GM19467 (cell line): ENCODE measurements around the gene FAM228A.
"Not testable (repeated sequence)": the region's sequence is repeated elsewhere in the genome, so short reads cannot be mapped to it uniquely, and the experiment has no call there.

Source experiments
- ATAC-seq: cut with Tn5 transposase; IDR thresholded peaks from one replicate; pipeline ENCODE4 v1.9.1; 2021; ENCODE audit warnings: mild to moderate bottlenecking, moderate library complexity; ENCODE audit not compliant: unreplicated experiment

The FAM228A gene

GRCh38 chr2:24174851-24175277 is at the start of gene FAM228A:
Gene FAM228A (plus strand): TSS chr2:24175053. CDS start chr2:24175481, 428 bp downstream.
- ATAC-seq: no peak

DNA sequence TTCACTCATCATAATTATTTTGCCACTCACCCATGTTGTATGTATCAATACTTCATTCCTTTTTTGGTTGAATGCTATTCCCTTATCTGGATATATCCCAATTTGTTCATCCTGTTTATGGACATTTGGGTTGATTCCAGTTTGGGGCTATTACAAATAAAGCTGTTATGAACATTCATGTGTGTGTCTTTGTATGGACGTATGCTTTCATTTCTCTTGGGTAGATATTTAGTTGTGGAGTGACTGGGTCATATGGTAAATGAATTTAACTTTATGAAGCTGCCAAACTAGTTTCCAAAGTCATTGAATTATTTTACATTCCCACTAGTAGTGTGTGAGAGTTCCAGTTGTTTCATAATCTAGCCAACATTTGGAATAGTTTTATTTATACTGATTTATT is 48.9 kb upstream of the FAM228A start:
- ATAC-seq: no peak

DNA sequence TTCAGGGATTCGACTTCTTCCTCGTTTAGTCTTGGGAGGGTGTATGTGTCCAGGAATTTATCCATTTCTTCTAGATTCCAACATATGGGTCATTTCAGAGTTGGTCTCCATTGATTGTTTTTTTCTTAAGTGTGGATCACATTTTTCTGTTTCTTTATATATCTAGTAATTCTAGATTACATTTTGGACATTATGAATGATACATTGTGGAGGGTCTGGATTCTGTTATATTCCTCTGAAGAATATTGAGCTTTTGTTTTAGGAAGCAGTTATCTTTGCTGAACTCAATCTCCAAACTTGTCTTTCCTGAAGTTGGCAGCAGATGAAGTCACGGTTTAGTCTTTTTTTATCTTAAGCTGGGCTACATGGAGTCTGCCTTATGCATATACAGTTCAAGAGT is 42.3 kb upstream of the FAM228A start:
- ATAC-seq: no peak

- ATAC-seq: not testable (repeated sequence)
These were observed 34.5 kb upstream of the FAM228A start for GRCh38 chr2:24140305-24140704.

DNA sequence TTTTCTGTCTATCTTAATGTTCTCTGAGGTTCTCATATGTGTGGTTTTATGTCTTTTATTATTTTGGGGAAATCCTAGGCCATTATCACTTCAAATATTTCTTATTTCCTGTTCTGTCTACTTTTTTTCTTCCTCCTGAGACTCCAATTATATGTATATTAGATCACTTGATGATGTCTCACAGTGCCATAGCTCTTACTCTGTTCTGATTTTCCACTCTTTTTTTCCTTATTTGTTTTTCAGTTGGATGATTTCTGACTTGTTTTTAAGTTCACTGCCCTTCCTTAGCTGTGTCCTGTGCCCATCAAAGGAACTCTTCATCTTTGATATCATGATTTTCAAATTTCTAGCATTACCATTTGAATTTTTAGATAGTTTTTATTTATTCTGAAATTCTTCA is 27.5 kb upstream of the FAM228A start:
- no peak for ATAC-seq

DNA sequence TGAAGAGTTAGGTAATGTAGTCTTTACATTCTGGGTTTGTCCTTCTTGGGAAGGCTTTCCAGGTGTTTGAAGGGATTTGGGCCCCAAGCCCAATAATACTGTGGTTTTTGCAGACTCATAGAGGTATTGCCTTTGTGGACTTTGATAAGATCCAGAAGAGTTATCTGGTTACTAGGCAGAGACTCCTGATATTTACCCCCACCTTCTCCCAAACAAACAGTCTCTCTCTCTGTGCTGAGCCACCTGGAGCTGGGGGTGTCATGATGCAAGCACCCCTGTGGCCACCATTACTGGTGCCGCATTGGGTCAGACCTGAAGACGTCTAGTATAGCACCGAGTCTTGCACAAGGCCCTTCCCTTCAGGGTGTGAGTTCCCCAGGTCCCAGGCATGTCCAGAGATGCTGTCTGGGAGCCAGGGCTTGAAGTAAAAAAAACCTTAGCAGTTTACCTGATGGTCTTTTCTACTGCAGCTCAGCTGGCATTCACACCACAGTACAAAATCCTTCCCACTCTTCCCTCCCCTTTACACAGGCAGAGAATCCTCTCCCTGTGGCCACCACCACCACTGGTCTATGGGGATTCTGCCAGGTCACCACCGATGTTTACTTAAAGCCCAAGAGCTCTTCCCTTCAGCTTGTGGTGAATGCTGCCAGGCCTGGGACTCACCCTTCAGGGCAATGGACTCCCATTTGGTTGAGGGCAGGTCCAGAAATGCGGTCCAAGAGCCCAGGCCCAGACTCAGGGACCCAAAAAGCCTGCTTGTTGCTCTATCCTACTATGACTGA is 22.2 kb upstream of the FAM228A start:
- no peak for ATAC-seq

- ATAC-seq: no peak
These were observed 21.4 kb upstream of the FAM228A start for GRCh38 chr2:24153478-24153877.

- ATAC-seq: no peak
These were observed 16.7 kb upstream of the FAM228A start for GRCh38 chr2:24158131-24158530.

DNA sequence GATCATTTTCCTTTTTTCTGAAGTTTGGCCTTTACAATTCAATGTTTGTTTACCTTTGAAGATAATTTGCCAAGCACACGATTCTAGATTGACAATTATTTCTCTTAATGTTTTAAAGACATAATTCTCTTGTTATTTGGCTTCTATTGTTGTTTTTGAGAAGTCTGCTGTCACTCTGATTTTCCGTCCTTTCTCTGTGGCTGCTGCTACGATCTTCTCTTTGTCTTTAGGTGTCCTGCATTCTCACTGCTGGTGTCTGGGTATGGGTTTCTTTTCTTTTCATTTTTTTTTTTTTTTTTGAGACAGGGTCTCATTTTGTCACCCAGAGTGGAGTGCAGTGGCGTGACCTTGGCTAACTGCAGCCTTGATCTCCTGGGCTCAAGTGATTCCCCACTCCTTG is 15.1 kb upstream of the FAM228A start:
- ATAC-seq: no peak

GRCh38 chr2:24160761-24161160 is 14.1 kb upstream of the FAM228A start:
- ATAC-seq: no peak

DNA sequence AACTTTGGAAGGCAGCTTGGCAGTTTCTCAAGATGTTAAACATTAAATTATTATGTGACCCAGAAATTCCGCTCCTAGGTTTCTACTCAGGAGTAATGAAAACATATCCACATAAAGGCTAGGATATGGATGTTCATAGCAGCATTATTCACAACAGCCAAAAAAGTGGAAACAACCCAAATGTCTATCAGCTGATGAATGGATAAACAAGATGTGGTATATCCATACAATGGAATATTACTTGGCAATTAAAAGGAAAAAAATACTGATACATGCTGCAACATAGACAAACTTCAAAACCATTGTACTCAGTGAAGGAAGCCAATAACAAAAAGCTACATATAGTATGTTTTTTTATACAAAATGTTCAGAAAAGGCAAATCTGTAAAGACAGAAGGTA is 12.4 kb upstream of the FAM228A start:
- ATAC-seq: no peak

DNA sequence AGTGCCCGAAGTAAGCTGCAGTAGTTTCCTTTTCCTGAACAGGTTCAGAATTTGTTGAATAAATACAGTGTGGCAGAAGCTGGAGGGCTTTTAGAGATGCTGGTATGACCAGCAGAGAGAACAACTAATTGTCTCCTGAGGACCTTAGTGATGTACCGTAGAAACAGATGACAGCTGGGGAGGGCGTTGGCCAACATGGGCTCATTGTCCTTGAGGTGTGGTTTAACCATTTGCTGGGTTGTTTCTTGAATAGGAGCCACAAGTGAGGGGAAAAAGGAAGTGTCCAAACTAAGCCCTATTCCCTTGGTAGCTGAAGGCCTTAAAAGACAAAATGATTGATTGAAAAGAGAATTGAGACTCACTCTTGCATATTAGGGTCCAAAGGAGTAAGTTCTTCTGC is 11.7 kb upstream of the FAM228A start:
- ATAC-seq: no peak

DNA sequence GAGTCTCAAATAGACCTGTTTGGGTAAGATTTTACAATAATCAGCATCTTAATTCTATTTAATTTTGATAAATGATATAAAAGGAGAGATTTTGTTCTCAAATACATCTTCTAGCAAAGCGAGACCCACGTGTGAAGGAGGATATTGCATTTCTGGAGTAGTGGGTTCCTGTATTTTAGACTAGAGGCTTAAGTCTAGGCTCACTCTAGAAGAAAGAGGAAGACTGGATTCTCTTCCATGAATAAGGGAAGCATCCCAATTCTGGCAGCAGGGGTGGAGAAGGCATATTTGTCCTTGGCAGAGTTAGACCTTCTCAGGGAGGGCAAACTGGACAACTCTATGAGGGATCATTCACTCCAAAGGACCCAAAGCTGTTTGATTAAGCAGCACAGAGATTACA is 11.3 kb upstream of the FAM228A start:
- ATAC-seq: no peak

DNA sequence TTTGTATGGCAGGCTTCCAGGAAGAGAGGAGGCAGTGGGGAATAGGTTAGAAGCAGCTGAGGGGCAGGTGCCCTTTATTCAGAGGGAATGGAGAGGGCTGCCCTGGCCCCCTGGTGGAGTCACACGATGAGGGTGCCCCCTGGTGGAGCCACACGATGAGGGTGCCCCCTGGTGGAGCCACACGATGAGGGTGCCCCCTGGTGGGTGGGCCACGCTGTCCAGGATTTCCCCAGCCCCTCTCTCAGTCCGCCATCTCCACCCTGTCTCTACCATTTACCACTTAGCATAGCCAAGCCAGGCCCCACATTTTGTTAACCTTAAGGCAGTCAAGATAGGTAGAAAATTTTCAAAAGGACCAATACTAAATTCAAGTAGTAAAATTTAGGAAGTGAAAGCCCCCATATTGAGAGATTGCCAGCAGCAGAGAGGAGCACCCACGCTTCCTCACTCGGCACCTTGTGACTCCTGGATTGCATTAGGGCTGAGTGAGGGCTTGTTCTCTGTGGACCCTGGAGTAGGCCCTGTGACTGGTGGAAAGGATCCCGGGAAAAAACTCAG is 10.4 kb upstream of the FAM228A start:
- no peak for ATAC-seq

- no peak for ATAC-seq
These were observed 5.8 kb upstream of the FAM228A start for GRCh38 chr2:24169023-24169422.

- ATAC-seq: no peak
These were observed 856 bp downstream of the FAM228A start for GRCh38 chr2:24175631-24176187.

- ATAC-seq: no peak
These were observed 1.5 kb downstream of the FAM228A start for GRCh38 chr2:24176326-24176725.

GRCh38 chr2:24179683-24180082 is 4.8 kb downstream of the FAM228A start:
- ATAC-seq: no peak

DNA sequence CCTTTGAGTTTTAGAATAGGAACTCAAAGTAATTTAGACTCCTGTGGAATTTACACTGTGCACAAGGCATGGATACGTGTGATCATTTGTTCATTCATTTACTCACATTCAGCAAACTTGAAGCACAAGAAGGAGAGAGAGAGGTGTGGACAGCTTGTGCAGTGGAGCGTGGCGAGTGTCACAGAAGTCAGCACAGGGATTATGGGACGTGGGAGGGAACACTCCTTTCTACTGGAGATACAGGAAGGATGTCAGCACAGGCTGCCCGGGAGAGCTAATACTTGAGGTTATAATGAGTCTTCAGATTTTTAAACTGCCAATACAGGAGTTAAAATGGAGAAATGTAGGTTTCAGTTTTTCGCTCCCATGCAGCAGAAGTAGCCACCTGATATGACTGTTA is 7.0 kb downstream of the FAM228A start:
- no peak for ATAC-seq

DNA sequence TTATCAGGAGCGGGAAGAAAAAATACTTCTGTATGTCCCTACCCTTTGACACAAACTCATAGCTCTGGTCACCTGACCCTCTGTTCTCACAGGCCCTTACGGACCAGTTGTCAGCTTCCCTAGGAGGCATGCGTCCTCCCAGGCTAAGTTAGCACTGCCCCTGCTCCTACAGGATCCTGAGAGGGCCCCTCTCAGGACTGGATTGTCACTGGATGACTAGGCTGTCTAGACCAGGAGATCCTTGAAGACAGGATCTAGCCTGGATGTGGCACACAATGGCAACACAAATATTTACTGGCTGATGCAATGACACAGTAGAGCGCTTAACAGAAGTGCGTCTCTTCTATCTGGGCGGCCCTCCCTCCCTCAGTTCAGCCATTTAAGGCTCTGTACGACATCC is 7.7 kb downstream of the FAM228A start:
- no peak for ATAC-seq

GRCh38 chr2:24183366-24184069 is 8.7 kb downstream of the FAM228A start:
- ATAC-seq: no peak

GRCh38 chr2:24189551-24189950 is 14.7 kb downstream of the FAM228A start:
- ATAC-seq: no peak
